Activated T-cell treated with anti-CD3 and anti-CD28 coated beads, Interleukin-2, amount 50 U/mL, for 24 hours (primary cell): Measurements from ENCODE around the gene KCNH3.
"Not testable (repeated sequence)": the region's sequence is repeated elsewhere in the genome, so short reads cannot be mapped to it uniquely, and the experiment has no call there.

ENCODE experiments used
- DNase-seq: peaks from one replicate; pipeline ENCODE4 v3.0.0-alpha.2; 2020
- H3K27ac Mint-ChIP-seq: 2 replicates; pipeline ENCODE4 v1.8.0; 2020; ENCODE audit warnings: mild to moderate bottlenecking, mixed read lengths
- H3K27me3 Mint-ChIP-seq: 2 replicates; pipeline ENCODE4 v1.8.0; 2020; ENCODE audit warnings: mixed read lengths
- H3K36me3 Mint-ChIP-seq: 2 replicates; pipeline ENCODE4 v1.8.0; 2020; ENCODE audit warnings: low read depth, mixed read lengths
- H3K4me1 Mint-ChIP-seq: 2 replicates; pipeline ENCODE4 v1.8.0; 2020; ENCODE audit warnings: low read depth, mixed read lengths
- H3K4me3 Mint-ChIP-seq: 2 replicates; pipeline ENCODE4 v1.8.0; 2020; ENCODE audit warnings: mild to moderate bottlenecking, moderate library complexity, mixed read lengths
- H3K9me3 Mint-ChIP-seq: 2 replicates; pipeline ENCODE4 v1.8.0; 2020; ENCODE audit warnings: mixed read lengths

KCNH3 gene

DNA sequence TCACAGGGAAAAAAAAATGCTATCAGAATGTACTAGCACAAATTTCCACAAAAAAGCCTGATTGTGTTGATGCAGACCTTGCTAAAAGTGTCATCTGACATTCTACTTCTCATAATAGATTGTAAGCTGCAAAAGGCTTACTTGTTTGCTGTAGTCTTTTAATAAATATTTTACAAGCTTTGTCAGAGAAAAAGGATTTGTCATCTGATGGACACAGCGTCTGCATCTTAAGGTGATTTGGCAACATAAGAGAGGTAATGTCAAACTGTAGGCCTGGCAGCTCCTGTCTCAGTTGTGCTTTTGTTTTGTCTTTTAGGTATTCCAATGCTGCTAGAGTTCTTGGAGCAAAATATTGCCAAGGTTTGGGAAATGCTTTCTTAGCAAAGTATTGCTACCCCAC lies 26.3 kb upstream of the KCNH3 start:
- Mint-ChIP-seq H3K4me3 (no peak overlapping the region), H3K36me3 (peaks cover 2% of the 10 kb centered on the region), H3K27ac (no peak overlapping the region), H3K9me3 (no peaks in the 10 kb centered on the region), H3K27me3 (no peaks in the 10 kb centered on the region), H3K4me1 (no peaks in the 10 kb centered on the region)
- no peak for DNase-seq

DNA sequence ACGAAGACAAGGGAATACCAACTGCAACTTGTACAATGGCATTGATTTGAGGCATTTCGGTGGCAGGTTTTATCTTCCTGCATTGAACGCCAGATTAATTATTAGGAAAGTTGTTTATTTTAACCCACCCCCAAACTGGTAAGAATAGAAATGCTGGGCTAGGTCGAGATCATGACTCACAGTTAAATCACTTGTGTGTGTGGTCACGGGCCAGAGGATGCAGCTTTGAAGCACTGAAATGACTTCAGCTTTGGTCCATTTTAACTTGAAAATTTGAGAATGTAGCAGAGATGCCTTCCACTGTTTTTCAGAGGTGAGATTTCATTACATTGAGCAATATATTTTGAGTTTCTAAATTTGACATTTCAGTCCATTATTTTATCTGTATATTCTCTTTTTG lies 23.6 kb upstream of the KCNH3 start:
- no peak for DNase-seq
- H3K4me3 Mint-ChIP-seq, result no peak overlapping the region
- no peak overlapping the region for H3K27ac Mint-ChIP-seq
- no peaks in the 10 kb centered on the region for H3K27me3 Mint-ChIP-seq
- no peaks in the 10 kb centered on the region for H3K9me3 Mint-ChIP-seq
- H3K4me1 Mint-ChIP-seq, result peaks cover 11% of the 10 kb centered on the region
- H3K36me3 Mint-ChIP-seq, result peaks cover 4% of the 10 kb centered on the region

DNA sequence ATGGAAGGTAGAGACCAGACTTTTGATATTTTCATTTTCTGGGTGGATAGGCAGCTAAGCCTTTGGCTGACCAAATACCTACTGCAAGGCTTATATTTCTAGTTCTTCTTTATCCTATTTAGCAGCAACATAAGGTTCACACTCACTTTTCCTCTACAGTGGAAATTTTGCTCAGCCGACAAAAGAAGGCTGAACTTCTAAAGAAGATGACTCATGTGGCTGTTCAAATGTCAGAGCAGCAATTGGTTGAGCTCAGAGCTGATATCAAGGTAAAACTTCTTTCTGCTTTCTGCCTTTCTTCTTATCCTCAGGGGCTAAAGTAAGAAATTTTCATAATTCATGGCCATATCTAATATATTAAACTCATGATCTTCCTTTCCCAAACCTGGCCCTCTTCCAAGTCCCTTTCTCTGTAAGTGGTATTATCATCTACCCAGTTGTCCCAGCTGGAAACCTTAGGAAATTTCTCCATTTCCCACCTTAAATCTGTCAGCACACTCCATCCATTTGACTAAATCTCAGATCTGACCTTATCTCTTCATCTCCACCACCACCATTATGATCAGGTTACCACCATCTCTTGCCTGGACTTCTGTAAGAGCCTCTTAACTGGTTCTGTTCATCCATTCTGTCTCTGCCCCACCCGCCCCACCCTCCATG lies 19.8 kb upstream of the KCNH3 start:
- Mint-ChIP-seq H3K4me3 (no peak overlapping the region), H3K27ac (peak overlapping the region; percentile 20), H3K27me3 (no peaks in the 10 kb centered on the region), H3K9me3 (no peaks in the 10 kb centered on the region), H3K36me3 (peaks cover 8% of the 10 kb centered on the region), H3K4me1 (peaks cover 11% of the 10 kb centered on the region)
- no peak for DNase-seq

DNA sequence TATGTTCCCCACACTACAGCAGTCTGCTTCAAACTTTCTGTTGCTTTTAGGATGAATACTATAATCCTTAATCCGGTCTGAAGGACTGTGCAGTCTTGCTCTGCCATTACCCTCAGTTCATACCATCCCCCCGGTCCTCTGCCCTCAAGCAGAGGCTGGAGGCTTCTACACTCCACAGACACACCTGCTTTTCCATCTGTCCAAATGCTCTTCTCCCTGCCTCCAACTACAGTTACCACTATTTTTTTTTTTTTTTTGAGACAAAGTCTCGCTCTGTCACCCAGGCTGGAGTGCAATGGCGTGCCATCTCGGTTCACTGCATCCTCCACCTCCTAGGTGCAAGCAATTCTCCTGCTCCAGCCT lies 19.3 kb upstream of the KCNH3 start:
- Mint-ChIP-seq H3K9me3 (no peaks in the 10 kb centered on the region), H3K27me3 (no peaks in the 10 kb centered on the region), H3K4me1 (peaks cover 11% of the 10 kb centered on the region), H3K4me3 (no peak overlapping the region), H3K36me3 (peaks cover 9% of the 10 kb centered on the region), H3K27ac (no peak overlapping the region)
- DNase-seq, result no peak

DNA sequence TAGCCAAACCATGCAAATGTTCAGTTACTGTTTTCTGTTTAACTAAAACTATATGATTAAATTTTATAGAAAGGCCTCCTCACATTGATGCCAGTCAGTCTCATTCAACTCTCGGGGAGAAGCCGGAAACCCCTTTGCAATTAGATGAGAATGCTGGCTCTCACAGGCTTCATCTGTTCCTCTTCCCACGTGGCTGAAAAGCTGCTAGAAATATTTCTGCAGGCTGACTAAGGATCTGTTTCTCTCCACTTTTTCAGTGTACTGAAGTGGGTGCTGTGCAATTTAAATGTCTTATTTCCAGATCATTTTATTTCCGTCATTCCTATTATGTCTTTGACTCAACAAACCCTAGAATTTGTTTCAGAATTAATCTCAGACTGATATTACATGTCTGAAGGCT lies 17.4 kb upstream of the KCNH3 start:
- Mint-ChIP-seq H3K27me3 (no peaks in the 10 kb centered on the region), H3K4me3 (no peak overlapping the region), H3K4me1 (peaks cover 11% of the 10 kb centered on the region), H3K9me3 (no peaks in the 10 kb centered on the region), H3K27ac (no peak overlapping the region), H3K36me3 (peaks cover 25% of the 10 kb centered on the region)
- DNase-seq, result no peak

DNA sequence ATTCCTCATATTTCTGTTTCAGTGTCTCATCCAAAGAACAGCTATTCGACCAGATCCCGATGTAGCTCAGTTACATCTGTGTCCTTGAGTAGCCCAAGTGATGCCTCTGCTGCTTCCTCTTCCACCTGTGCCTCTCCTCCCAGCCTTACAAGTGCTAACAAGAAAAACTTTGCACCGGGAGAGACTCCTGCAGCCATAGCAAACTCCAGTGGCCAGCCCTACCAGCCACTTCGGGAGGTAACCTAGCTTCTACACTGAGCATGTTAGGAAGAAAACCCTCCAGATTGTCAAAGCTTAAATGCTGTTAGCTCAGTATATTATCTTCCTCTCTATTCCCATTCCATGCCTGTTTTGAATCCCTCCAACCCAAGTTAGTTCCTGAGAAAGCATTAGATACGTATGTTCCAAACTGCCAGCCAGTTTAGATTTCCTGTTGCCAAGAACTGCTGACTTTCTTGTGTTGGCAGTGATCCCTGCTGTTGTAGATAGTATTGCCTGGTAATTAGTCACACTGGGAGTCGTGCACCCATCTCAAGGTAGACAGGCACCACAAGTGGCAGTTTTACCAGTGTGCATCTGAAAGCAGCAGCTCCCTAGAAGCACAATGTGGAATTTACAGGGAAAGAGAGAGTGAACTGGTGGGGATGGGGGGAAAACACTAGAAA lies 14.0 kb upstream of the KCNH3 start:
- Mint-ChIP-seq H3K27ac (no peak overlapping the region), H3K27me3 (no peaks in the 10 kb centered on the region), H3K4me3 (no peak overlapping the region), H3K4me1 (no peaks in the 10 kb centered on the region), H3K9me3 (no peaks in the 10 kb centered on the region), H3K36me3 (peaks cover 25% of the 10 kb centered on the region)
- no peak for DNase-seq

DNA sequence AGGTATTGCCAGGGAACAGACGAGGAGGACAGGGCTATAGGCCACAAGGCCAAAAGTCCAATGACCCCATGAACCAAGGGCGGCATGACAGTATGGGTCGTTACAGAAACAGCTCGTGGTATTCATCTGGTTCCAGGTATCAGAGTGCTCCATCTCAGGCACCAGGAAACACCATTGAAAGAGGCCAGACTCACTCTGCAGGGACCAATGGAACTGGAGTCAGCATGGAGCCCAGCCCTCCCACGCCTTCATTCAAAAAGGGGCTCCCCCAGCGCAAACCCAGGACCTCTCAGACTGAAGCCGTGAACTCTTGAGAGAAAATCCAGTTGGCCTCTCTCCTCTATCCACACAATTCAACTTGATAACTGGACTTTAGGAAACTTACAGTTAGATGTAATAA lies 12.9 kb upstream of the KCNH3 start:
- no peak overlapping the region for H3K4me3 Mint-ChIP-seq
- H3K27ac Mint-ChIP-seq, result no peak overlapping the region
- no peaks in the 10 kb centered on the region for H3K9me3 Mint-ChIP-seq
- no peaks in the 10 kb centered on the region for H3K4me1 Mint-ChIP-seq
- no peaks in the 10 kb centered on the region for H3K27me3 Mint-ChIP-seq
- peaks cover 25% of the 10 kb centered on the region for H3K36me3 Mint-ChIP-seq
- no peak for DNase-seq

DNA sequence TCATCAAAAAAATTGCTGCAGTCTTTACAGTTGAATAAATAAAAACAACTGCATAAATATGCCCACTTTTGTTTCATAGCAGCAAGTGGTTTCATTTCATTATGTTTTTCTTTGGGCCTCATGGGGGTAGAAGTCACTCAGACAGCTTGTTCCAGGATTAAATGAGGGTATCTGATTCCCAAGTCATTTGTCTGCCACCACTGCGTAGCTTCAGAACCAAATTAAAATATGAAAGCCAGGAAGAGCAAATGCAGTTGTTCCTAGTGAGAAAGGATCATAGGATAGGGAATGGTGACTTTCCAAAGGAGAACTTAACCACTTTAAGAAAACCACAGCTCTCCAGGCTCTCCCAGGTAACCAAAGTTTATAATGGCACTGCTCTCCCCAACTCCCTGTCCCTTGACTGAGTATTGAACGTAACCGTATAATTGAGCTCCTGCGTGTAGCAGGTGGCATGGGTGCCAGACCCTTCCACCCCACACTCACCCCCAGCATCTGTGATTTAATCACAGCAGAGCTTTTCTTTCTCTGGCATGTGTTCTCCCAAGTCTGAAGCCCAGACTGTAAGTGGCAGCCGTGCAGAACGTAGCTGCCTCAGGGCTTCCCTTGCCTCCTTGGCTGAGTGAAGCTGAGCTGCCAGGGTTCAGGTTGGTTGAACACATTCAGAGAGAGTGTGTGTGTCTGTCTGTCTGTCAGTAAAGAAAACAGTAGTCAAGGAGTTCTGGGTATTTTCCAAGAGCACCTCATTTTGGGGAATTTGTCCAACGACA lies 11.3 kb upstream of the KCNH3 start:
- no peak for DNase-seq
- no peaks in the 10 kb centered on the region for H3K9me3 Mint-ChIP-seq
- H3K36me3 Mint-ChIP-seq, result peaks cover 21% of the 10 kb centered on the region
- no peak overlapping the region for H3K4me3 Mint-ChIP-seq
- no peaks in the 10 kb centered on the region for H3K27me3 Mint-ChIP-seq
- no peak overlapping the region for H3K27ac Mint-ChIP-seq
- H3K4me1 Mint-ChIP-seq, result no peaks in the 10 kb centered on the region

DNA sequence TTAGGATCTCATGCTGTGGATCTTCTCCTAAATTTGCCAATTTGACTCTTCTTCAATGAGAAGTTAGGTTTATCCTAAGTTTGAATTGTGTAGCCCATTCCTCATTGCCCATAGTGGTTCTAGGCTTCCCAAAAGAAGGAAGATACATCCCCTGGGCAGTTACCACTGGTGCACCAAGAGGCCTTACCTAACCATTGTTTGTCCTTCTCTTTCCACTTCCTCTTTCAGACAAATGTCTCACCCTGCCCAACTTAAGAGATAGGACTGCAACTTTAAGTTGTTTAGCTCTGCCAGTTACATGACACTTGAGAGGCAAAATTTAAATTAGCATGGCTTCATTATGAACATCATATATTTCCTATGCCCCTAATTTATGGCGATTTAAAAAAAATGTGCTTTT lies 9.4 kb upstream of the KCNH3 start:
- peaks cover 21% of the 10 kb centered on the region for H3K36me3 Mint-ChIP-seq
- H3K4me1 Mint-ChIP-seq, result no peaks in the 10 kb centered on the region
- DNase-seq, result no peak
- H3K27me3 Mint-ChIP-seq, result no peaks in the 10 kb centered on the region
- no peaks in the 10 kb centered on the region for H3K9me3 Mint-ChIP-seq
- no peak overlapping the region for H3K27ac Mint-ChIP-seq
- no peak overlapping the region for H3K4me3 Mint-ChIP-seq

DNA sequence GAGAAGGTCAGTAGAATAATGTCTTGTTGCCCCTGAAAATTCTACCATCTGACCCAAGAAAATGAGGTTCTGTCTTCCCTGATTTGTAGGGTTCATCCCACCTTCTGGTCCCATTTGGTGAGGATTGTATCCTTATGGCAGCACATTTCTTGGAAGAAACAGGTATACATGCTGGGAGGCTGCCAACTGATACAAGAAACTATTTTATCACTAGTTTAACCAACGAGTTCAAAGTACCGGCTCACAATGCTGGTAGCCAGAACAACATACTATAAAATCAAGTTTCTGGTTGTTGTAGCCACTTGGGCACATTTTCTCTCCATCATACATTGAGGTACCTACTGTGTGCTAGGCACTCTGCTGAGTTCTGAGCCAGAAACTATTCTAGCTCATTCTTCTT lies 7.1 kb upstream of the KCNH3 start:
- peaks cover 3% of the 10 kb centered on the region for H3K27me3 Mint-ChIP-seq
- H3K4me3 Mint-ChIP-seq, result no peak overlapping the region
- no peaks in the 10 kb centered on the region for H3K9me3 Mint-ChIP-seq
- no peak for DNase-seq
- no peaks in the 10 kb centered on the region for H3K4me1 Mint-ChIP-seq
- no peak overlapping the region for H3K27ac Mint-ChIP-seq
- peaks cover 2% of the 10 kb centered on the region for H3K36me3 Mint-ChIP-seq

DNA sequence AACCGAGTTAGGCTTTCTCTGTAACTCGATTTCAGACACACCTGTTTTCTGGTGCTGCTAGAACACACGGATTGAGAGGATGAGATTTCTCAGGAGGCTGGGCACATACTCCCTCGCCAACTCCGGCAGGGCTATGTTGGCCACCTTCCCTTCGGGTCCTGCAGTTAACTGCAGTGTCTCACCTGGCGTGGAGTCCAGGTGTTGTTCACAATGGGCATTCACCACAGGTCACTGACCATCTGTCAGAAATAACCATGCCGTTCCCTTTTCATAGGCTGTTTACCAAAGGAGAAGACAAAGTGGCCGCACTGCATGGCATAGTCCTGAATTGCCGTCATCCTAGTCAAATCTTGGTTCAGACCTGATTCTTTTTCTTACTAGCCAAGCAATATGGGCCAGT lies 5.5 kb upstream of the KCNH3 start:
- no peak for DNase-seq
- Mint-ChIP-seq H3K27ac (no peak overlapping the region), H3K9me3 (no peaks in the 10 kb centered on the region), H3K4me1 (peaks cover 7% of the 10 kb centered on the region), H3K36me3 (no peaks in the 10 kb centered on the region), H3K4me3 (no peak overlapping the region), H3K27me3 (peaks cover 17% of the 10 kb centered on the region)

DNA sequence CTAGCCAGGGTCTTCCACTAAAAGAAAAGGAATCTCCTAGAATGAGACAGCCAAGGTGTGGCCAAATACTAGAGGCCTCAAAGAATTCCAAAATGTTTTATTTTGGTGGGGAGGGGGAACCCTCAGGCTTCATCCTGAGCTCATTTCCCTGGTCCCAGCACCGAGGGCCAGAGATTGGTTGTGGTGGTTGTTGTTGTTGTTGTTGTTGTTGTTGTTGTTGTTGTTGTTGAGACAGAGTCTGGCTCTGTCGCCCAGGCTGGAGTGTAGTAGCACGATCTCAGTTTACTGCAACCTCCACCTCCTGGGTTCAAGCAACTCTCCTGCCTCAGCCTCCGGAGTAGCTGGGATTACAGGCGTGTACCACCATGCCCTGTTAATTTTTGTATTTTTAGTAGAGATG lies 4.7 kb upstream of the KCNH3 start:
- not testable (repeated sequence) for H3K27ac Mint-ChIP-seq, DNase-seq
- H3K27me3 Mint-ChIP-seq, result peaks cover 17% of the 10 kb centered on the region

DNA sequence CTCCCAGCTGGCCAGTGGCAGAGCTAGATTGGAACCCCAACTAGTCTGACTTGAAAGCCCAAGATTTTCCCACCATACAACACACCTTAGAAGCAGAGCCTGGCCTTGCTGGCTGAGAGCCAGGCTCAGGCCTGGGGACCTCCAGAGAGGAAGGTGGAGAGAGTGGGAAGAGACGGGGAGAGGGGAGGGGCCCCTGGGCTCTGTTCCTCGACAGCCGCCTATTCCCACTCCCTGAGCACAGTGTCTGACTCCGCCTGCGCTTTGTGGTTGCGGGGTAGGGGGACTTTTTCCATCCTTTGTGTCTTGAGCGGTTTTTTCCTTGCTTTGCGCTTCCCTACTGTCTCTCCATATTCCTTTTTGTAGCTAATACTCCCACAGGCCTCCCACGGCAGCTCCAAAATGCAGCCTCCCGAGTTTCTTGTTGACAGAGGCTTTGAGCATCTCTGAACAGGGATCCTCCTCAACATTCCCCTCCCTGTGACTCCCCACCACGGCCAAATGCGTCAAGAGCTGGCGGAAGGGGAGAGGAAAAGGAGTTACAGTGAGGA lies 4.0 kb upstream of the KCNH3 start:
- H3K36me3 Mint-ChIP-seq, result no peaks in the 10 kb centered on the region
- peaks cover 22% of the 10 kb centered on the region for H3K27me3 Mint-ChIP-seq
- H3K4me1 Mint-ChIP-seq, result peaks cover 12% of the 10 kb centered on the region
- no peaks in the 10 kb centered on the region for H3K9me3 Mint-ChIP-seq
- no peak overlapping the region for H3K27ac Mint-ChIP-seq
- no peak overlapping the region for H3K4me3 Mint-ChIP-seq
- DNase-seq, result no peak

More for the DNA sequence above, 4.7 kb upstream of the KCNH3 start:
- H3K4me3 Mint-ChIP-seq, H3K9me3 Mint-ChIP-seq, H3K4me1 Mint-ChIP-seq, H3K36me3 Mint-ChIP-seq: not testable (repeated sequence)

DNA sequence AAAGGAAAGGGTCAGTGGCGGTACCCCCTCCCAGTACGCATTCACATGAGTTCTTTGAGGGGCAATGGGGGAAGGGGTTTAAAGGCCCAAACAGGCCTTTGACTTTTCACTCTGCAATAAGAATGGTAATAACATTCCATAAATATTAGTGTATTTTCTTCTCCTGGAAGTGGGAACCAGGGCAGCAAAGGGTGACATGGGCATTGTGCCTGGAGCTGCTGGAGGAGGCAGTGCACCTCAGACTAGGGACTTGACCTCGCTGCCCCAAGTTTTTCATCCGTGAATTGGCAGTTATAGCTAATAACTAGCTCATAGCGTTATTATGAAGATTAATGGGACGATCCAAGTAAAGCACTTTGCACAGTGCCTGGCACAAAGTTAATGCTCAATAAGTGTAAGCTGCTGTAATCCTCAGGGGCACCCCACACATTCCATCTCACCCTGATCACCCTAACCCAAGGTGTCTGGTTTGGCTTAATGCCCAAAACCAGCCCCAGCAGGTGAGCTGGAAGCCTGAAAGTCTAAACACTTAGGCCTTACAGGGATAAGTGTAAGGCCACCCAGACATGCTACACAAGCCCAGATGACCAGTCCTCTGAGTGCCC lies 2.8 kb upstream of the KCNH3 start:
- H3K27ac Mint-ChIP-seq, result no peak overlapping the region
- peaks cover 16% of the 10 kb centered on the region for H3K4me1 Mint-ChIP-seq
- no peaks in the 10 kb centered on the region for H3K36me3 Mint-ChIP-seq
- no peaks in the 10 kb centered on the region for H3K9me3 Mint-ChIP-seq
- no peak for DNase-seq
- peaks cover 31% of the 10 kb centered on the region for H3K27me3 Mint-ChIP-seq
- no peak overlapping the region for H3K4me3 Mint-ChIP-seq
